H4 (cell line): ENCODE measurements around the gene KCNB1. TPM values are rescaled to one million over a fixed set of nuclear protein-coding genes. Genes with fewer than 3 reads are reported as not detected.
"Not testable (repeated sequence)": the region's sequence is repeated elsewhere in the genome, so short reads cannot be mapped to it uniquely, and the experiment has no call there.

Experiments
- DNase-seq: peaks from one replicate; pipeline ENCODE4 v3.0.0-alpha.2; 2015; ENCODE audit warnings: low spot score
- total RNA-seq: library from RNA; depleted of rRNA; stranded (reverse); fragments of >200 nt; shearing (Covaris generic); gene quantifications from 2 replicates; pipeline ENCODE4 v1.2.3, GENCODE V29; 2014; rRNA removed

The KCNB1 gene
- total RNA-seq, 1 experiment from 2014 or later: 0.02 TPM

- DNase-seq: peak; percentile 89
Observed at GRCh38 chr20:49323622-49324238, 158.7 kb downstream of the KCNB1 start.

- peak; percentile 55 for DNase-seq
Observed at GRCh38 chr20:49320460-49320859, 162.0 kb downstream of the KCNB1 start.

- no peak for DNase-seq
Observed at GRCh38 chr20:49319208-49319809, 163.2 kb downstream of the KCNB1 start.

GRCh38 chr20:49318430-49319207 lies 163.8 kb downstream of the KCNB1 start:
- no peak for DNase-seq

- no peak for DNase-seq
Observed at GRCh38 chr20:49318091-49318429, 164.4 kb downstream of the KCNB1 start.

GRCh38 chr20:49316704-49317103 lies 165.8 kb downstream of the KCNB1 start:
- DNase-seq: no peak

- no peak for DNase-seq
Observed at GRCh38 chr20:49315580-49315979, 166.9 kb downstream of the KCNB1 start.

GRCh38 chr20:49314052-49314451 lies 168.4 kb downstream of the KCNB1 start:
- not testable (repeated sequence) for DNase-seq

Other genes starting within 250 kb of the KCNB1 start
- 21.9 and 22.8 TPM in 2 replicates for gene ZNFX1, start 204.6 kb downstream of the KCNB1 start, total RNA-seq
- gene PTGIS, start 85.5 kb upstream of the KCNB1 start, total RNA-seq: not detected in 2 replicates
- gene B4GALT5, start 231.2 kb upstream of the KCNB1 start, total RNA-seq: 13.3 and 15.4 TPM in 2 replicates